AG04449 (cell line): Measurements from ENCODE around the gene EFHD1.

Experiments used
- CTCF ChIA-PET: fragments of 350-600 bp; formaldehyde crosslinking; extraction: SDS; loops from one replicate; lab custom pipeline; 2021; ENCODE audit warnings: antibody characterized with exemption; lab: Yijun Ruan, JAX
- POLR2A ChIA-PET: fragments of 400-600, 350-600 bp; formaldehyde crosslinking; extraction: SDS; loops from one replicate; lab custom pipeline; 2020; ENCODE audit warnings: antibody characterized with exemption, inconsistent platforms; lab: Yijun Ruan, JAX
- DNase-seq: peaks from one replicate; pipeline ENCODE4 v3.0.0-alpha.2; 2010; ENCODE audit warnings: low read depth, low spot score
- H3K4me3 ChIP-seq: 2 replicates; pipeline ENCODE4 v1.5.1; 2011; ENCODE audit warnings: low read depth, mild to moderate bottlenecking, control low read depth, low read length
- TF ChIP-seq, protein P1 (sequence below): IDR thresholded peaks from one replicate; pipeline ENCODE4 v1.5.1; 2011; ENCODE audit warnings: mild to moderate bottlenecking, moderate library complexity, low read length, control low read depth, inconsistent platforms; ENCODE audit not compliant: insufficient read depth; ENCODE audit errors: missing control alignments

EFHD1 gene, protein sequence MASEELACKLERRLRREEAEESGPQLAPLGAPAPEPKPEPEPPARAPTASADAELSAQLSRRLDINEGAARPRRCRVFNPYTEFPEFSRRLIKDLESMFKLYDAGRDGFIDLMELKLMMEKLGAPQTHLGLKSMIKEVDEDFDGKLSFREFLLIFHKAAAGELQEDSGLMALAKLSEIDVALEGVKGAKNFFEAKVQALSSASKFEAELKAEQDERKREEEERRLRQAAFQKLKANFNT

DNA sequence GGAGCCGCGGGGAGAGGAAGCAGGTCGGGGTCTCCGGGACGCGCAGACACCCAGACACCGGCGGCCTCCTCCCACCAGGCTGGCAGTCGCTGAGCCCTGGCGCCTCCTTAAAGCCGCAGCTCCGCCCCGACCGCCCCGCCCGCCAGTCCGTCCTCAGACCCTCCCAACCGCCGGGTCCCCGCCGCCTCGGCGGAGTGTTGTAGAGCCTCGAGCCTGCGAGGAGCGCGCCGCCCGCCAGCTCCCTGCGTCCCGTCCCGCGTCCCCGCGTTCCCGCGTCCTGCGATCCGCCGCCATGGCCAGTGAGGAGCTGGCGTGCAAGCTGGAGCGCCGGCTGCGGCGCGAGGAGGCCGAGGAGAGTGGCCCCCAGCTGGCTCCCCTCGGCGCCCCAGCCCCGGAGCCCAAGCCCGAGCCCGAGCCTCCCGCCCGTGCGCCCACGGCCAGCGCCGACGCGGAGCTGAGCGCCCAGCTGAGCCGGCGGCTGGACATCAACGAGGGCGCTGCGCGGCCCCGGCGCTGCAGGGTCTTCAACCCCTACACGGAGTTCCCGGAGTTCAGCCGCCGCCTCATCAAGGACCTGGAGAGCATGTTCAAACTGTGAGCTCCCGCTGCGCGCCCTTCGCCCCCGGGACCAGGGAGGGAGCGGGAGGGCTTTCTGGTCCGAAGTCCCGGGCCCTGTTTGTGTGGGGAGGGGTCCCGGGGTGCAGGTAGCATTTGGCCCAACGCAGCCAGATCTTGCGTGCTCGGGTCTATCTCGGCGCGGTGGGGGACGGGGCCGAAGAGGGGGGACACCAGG is at the start of gene EFHD1:
TSS of gene EFHD1 (plus strand) at position 192 of the 793 bp plus-strand sequence. CDS start at position 293, 101 bp downstream.
- no peak for DNase-seq
- peak within 1 kb of the TSS; percentile 59 for H3K4me3 ChIP-seq
- ChIA-PET POLR2A (interaction anchor here (0.5 kb wide), 2 partner anchors 18 to 164 kb away, joined by 3 to 4 read pairs; no protein-coding TSS in a partner anchor), CTCF (interaction anchor here (1.5 to 4.6 kb wide), 4 partner anchors 19 to 35 kb away, joined by 3 to 14 read pairs (median 10); no protein-coding TSS in a partner anchor)
- TF ChIP-seq, protein P1, sequence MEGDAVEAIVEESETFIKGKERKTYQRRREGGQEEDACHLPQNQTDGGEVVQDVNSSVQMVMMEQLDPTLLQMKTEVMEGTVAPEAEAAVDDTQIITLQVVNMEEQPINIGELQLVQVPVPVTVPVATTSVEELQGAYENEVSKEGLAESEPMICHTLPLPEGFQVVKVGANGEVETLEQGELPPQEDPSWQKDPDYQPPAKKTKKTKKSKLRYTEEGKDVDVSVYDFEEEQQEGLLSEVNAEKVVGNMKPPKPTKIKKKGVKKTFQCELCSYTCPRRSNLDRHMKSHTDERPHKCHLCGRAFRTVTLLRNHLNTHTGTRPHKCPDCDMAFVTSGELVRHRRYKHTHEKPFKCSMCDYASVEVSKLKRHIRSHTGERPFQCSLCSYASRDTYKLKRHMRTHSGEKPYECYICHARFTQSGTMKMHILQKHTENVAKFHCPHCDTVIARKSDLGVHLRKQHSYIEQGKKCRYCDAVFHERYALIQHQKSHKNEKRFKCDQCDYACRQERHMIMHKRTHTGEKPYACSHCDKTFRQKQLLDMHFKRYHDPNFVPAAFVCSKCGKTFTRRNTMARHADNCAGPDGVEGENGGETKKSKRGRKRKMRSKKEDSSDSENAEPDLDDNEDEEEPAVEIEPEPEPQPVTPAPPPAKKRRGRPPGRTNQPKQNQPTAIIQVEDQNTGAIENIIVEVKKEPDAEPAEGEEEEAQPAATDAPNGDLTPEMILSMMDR, result no peak

DNA sequence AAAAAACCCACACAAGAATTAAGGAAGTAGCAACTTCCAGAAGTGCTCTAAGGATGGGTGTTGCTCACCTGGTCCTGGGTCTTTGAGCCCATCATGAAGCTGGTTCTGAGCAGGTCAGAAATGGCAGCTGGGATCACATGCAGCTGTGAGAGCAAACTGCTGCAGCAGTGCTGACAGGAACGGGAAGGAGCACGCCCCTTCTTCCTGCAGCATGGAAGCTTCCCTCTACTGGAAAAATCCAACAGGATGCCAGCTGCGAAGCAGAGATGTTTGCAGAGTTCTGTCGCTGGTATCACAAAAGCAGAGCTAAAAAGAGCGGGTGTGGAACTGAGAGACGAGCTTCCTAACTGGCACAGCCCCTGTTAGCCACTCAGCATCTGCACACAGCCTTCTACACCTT is 49.2 kb upstream of the EFHD1 start:
- DNase-seq, result no peak
- ChIA-PET CTCF (no interaction called here), POLR2A (no interaction called here)
- TF ChIP-seq, protein P1, result no peak
- H3K4me3 ChIP-seq, result no peak overlapping the region

DNA sequence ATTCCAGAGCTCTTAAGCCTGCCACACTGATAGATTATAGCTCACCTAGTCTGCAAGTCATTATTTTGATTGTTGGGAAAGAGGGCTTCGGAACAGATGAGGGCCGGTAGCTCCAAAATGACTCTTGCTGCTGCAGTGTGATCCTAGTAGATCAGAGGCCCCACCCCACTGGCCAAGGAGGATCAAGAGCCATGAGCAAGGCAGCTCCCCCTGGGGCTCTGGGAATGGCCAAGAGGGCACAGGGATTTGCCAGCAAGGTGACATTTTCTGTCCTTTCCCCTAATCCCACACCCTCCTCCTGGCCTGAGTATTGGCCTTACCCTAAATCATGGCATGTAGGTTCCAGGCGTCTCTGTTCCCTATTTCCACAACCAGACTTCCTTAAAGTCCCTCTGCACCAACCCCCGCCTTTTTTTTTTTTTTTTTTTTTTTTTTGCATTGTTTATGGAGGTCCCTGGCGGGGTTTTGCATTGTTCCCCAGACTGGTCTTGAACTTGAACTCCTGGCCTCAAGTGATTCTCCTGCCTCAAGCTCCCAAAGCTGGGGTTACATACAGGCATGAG is 46.4 kb upstream of the EFHD1 start:
- DNase-seq, result no peak
- ChIA-PET POLR2A (no interaction called here), CTCF (interaction anchor here (1.2 kb wide), 1 partner anchor 25 kb away, joined by 3 read pairs; no protein-coding TSS in a partner anchor)
- H3K4me3 ChIP-seq, result no peak overlapping the region
- TF ChIP-seq, protein P1, result no peak

DNA sequence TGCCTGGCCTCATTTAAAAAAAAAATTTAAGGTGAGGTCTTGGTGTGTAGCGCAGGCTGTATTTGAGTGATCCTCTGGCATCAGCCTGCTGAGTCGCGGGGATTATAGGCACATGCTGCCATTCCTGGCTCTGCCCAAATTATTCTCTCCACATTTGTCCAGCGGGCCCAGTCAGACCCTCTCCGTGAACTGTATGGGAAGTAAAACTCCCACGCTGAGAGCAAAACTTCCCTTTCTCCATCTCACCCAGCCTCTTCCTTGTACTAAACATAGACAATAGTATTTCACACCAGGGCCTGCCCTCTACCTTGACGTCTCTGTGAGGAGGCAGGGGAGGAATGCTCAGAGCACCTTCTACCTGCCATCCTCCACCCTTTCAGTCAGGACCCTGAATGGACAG is 45.9 kb upstream of the EFHD1 start:
- POLR2A ChIA-PET, result no interaction called here

DNA sequence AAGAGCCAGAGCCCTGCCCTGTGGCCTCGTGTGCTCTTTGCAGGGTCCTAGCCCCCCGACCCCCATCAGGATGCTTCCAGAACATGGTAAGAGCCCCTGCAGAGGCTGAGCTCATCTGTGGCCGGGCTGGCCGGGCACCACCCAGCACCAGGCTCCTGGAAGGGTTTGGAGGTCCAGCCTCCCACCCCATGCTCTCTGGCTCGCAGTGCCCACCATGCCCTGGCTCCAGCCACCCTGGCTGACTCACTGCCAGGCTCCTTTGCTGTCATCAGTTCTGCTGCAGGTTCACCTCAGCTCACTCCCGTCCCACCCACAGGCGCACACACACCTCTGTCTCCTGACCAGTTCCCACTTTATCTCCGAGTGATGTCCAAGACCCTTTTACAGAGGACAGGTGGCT is 45.4 kb upstream of the EFHD1 start:
- TF ChIP-seq, protein P1, result no peak
- H3K4me3 ChIP-seq, result no peak overlapping the region
- POLR2A ChIA-PET, result no interaction called here
- DNase-seq, result no peak
- CTCF ChIA-PET, result no interaction called here

More for the DNA sequence above, 45.9 kb upstream of the EFHD1 start:
- CTCF ChIA-PET, result no interaction called here
- no peak for DNase-seq
- TF ChIP-seq, protein P1, result no peak
- H3K4me3 ChIP-seq, result no peak overlapping the region
